ENCODE results near the gene TNFSF4. TPM values are rescaled to one million over a fixed set of nuclear protein-coding genes. Genes with fewer than 3 reads are reported as not detected.

Gene TNFSF4
- total RNA-seq, 1 experiment from 2014 or later, result 0.89 TPM

DNA sequence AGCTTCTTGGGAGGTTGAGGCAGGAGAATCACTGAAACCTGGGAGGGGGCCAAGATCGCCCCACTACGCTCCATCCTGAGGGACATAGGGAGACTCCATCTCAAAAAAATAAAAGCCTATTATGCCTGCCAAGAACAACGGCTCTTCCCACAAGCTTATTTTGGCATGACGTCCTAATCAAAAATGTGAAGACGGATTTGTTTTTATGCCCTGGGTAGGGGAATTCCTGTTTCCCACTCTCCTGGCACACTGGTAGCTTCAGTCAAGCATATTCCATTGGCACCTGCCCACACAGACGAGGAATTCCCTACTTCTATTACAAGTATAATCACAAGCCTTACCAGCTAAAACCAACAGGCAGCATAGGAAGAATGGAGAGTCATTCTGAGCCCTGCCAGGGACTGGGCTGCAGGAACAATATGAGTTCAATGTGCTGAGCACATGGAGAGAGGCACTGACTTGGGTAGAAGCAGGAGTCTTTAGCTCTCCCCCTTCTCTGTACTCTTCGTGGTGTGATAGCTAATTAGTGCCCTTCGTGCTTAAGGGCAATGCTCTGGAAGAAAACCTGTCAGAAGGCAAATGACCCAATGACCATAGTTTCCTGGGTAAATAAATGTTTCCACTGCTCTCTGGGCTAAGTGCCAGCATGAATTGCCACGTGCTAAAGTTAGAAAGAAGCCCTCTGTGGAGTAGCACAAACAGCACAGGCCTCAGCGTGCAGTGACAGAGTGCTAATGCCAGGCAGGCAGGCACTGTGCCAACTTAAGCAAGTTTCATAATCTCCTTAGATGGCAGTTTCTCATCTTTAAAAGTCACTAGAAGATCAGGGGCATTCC is 16.8 kb downstream of the TNFSF4 start:
- ChIA-PET CTCF (interaction anchor here (0.7 to 2.0 kb wide), 4 partner anchors 11 to 446 kb away, joined by 3 to 10 read pairs (median 3); no protein-coding TSS in a partner anchor), POLR2A (interaction anchor here (0.6 kb wide), 1 partner anchor 1125 kb away, joined by 3 read pairs; no protein-coding TSS in a partner anchor), RAD21 (ENCODE audit: low non-redundant PET in 1 of 2, low total read pairs in 2 of 2, uncharacterized antibody in 2 of 2, unreplicated experiment in 2 of 2) (interaction anchor here in 1 of 2 experiments (0.7 kb wide), 1 partner anchor 14 kb away, joined by 3 read pairs; no protein-coding TSS in a partner anchor)
- no peaks in the 10 kb centered on the region for H3K79me2 ChIP-seq (ENCODE audit: insufficient read depth, low read length)
- BruUV-seq (replicated peaks), result no TSS peak
- no peak overlapping the region for H3K4me3 ChIP-seq (replicated peaks in 1 of 2; ENCODE audit: low read depth in 1 of 2, low read length in 2 of 2)
- H2AFZ ChIP-seq (ENCODE audit: low read depth, low read length, poor library complexity, severe bottlenecking), result peak overlapping the region; percentile 44
- peaks cover 17 to 22% of the 10 kb centered on the region in 2 experiments; a peak in 3 of 4 replicates for H3K4me1 ChIP-seq (ENCODE audit: control insufficient read depth in 1 of 2, insufficient read depth in 2 of 2, low read length in 2 of 2)
- no peaks in the 10 kb centered on the region for H3K36me3 ChIP-seq (ENCODE audit: control insufficient read depth in 1 of 2, insufficient read depth in 2 of 2, low read length in 2 of 2)
- H3K9me2 ChIP-seq (ENCODE audit: insufficient read depth), result no peaks in the 10 kb centered on the region
- intact Hi-C loops (cut with micrococcal nuclease), result no loop called here
- peak overlapping the region; percentile 49 for H3K27ac ChIP-seq (ENCODE audit: low read depth, low read length)
- no peaks in the 10 kb centered on the region for H3K9me3 ChIP-seq (ENCODE audit: control insufficient read depth in 1 of 2, insufficient read depth in 1 of 2, low read depth in 1 of 2, low read length in 2 of 2)
- peak overlapping the region; percentile 34 for H3K4me2 ChIP-seq (ENCODE audit: low read length)
- no peak for TF ChIP-seq FOSL1 (IDR thresholded peaks at IDR 0.05; ENCODE audit: low read depth)
- peak; percentile 45; the same call in 1 of the 2 replicates for TF ChIP-seq POLR2AphosphoS5 (IDR thresholded peaks at IDR 0.05; ENCODE audit: low read depth, low read length)
- TF ChIP-seq YY1 (IDR thresholded peaks at IDR 0.05; ENCODE audit: extremely low read depth, insufficient replicate concordance, low read depth, low read length), result no peak
- TF ChIP-seq EZH2 (IDR thresholded peaks at IDR 0.05), result no peak
- TF ChIP-seq, protein P1, sequence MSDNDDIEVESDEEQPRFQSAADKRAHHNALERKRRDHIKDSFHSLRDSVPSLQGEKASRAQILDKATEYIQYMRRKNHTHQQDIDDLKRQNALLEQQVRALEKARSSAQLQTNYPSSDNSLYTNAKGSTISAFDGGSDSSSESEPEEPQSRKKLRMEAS (IDR thresholded peaks at IDR 0.05), result peak; percentile 96
- TF ChIP-seq SP1 (IDR thresholded peaks at IDR 0.05; ENCODE audit: low read depth), result peak; percentile 56; the same call in 1 of the 2 replicates
- TF ChIP-seq, protein P2, sequence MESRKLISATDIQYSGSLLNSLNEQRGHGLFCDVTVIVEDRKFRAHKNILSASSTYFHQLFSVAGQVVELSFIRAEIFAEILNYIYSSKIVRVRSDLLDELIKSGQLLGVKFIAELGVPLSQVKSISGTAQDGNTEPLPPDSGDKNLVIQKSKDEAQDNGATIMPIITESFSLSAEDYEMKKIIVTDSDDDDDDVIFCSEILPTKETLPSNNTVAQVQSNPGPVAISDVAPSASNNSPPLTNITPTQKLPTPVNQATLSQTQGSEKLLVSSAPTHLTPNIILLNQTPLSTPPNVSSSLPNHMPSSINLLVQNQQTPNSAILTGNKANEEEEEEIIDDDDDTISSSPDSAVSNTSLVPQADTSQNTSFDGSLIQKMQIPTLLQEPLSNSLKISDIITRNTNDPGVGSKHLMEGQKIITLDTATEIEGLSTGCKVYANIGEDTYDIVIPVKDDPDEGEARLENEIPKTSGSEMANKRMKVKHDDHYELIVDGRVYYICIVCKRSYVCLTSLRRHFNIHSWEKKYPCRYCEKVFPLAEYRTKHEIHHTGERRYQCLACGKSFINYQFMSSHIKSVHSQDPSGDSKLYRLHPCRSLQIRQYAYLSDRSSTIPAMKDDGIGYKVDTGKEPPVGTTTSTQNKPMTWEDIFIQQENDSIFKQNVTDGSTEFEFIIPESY (IDR thresholded peaks at IDR 0.05; ENCODE audit: extremely low read depth, insufficient replicate concordance, low read length), result no peak
- TF ChIP-seq JUND (IDR thresholded peaks at IDR 0.05), result no peak
- TF ChIP-seq RAD21 (IDR thresholded peaks at IDR 0.05; ENCODE audit: low read depth), result no peak
- TF ChIP-seq CBX3 (IDR thresholded peaks at IDR 0.05; ENCODE audit: low read depth), result no peak; the same call in 1 of the 2 replicates
- TF ChIP-seq REST (IDR thresholded peaks at IDR 0.05; ENCODE audit: low read depth), result no peak
- TF ChIP-seq, protein P3, sequence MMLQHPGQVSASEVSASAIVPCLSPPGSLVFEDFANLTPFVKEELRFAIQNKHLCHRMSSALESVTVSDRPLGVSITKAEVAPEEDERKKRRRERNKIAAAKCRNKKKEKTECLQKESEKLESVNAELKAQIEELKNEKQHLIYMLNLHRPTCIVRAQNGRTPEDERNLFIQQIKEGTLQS (IDR thresholded peaks at IDR 0.05), result no peak
- TF ChIP-seq SRF (IDR thresholded peaks at IDR 0.05; ENCODE audit: low read depth), result no peak
- no peak for TF ChIP-seq EGR1 (IDR thresholded peaks at IDR 0.05; ENCODE audit: low read depth)
- TF ChIP-seq ZFX (IDR thresholded peaks at IDR 0.05), result peak; percentile 52
- no peak for TF ChIP-seq EZH2phosphoT487 (IDR thresholded peaks at IDR 0.05; ENCODE audit: borderline replicate concordance)
- TF ChIP-seq ELF1 (IDR thresholded peaks at IDR 0.05; ENCODE audit: borderline replicate concordance, low read depth), result no peak
- no peaks in the 10 kb centered on the region for H4K20me1 ChIP-seq (ENCODE audit: insufficient read depth)
- no peak overlapping the region; the same call in 1 of the 2 replicates for H3K9ac ChIP-seq (ENCODE audit: low read length)
- peak; percentile 40 for DNase-seq (ENCODE audit: low read depth, low spot score)
- no peaks in the 10 kb centered on the region for H3K27me3 ChIP-seq (ENCODE audit: insufficient read depth, low read length)
- peak; percentile 77 for ATAC-seq
